ENCODE data around the gene PCSK7. TPM values are rescaled to one million over a fixed set of nuclear protein-coding genes. Genes with fewer than 3 reads are reported as not detected.

Gene PCSK7
- total and polyA plus RNA-seq, 2 donors (not counting 3 experiments of a cell fraction or from before 2014, with no cell fraction given): 40.8 to 72.7 TPM

GRCh38 chr11:117159892-117160291, 72.0 kb downstream of the PCSK7 start:
- H3K4me3 ChIP-seq (replicated peaks in 1 of 3; ENCODE audit: insufficient read depth in 1 of 3, low read depth in 1 of 3, low read length in 3 of 3): no peak overlapping the region
- no peaks in the 10 kb centered on the region for H3K27me3 ChIP-seq (ENCODE audit: control insufficient read depth in 2 of 2, insufficient read depth in 2 of 2, low read length in 2 of 2)
- dilution Hi-C loops (cut with MboI; ENCODE audit: extremely low pct_ligation_motif_present, low sequenced_read_pairs): no loop called here
- FAIRE-seq (no peak), DNase-seq (ENCODE audit: low read depth, low spot score) (no peak)
- no peaks in the 10 kb centered on the region for H3K4me1 ChIP-seq (ENCODE audit: control insufficient read depth, extremely low read depth, insufficient read depth, low read length)
- H4K20me1 ChIP-seq (replicated peaks; ENCODE audit: control insufficient read depth, extremely low read depth, insufficient read depth, low read length): peaks cover 9% of the 10 kb centered on the region
- POLR2A ChIA-PET: no interaction called here
- CTCF ChIA-PET: interaction anchor here (0.9 to 1.7 kb wide), 3 partner anchors 10 to 71 kb away, joined by 3 to 5 read pairs (median 3); no protein-coding TSS in a partner anchor
- intact Hi-C loops (cut with micrococcal nuclease): no loop called here
- H3K9me1 ChIP-seq (replicated peaks; ENCODE audit: control insufficient read depth, extremely low read depth, insufficient read depth, low read length): no peaks in the 10 kb centered on the region
- H3K36me3 ChIP-seq (ENCODE audit: control insufficient read depth in 2 of 2, extremely low read depth in 1 of 2, insufficient read depth in 2 of 2, low read length in 2 of 2): peaks cover 17 to 18% of the 10 kb centered on the region in 2 experiments
- H3K9ac ChIP-seq (replicated peaks; ENCODE audit: extremely low read depth, insufficient read depth, low read length): no peak overlapping the region
- no peaks in the 10 kb centered on the region for H3K9me3 ChIP-seq (replicated peaks; ENCODE audit: control insufficient read depth, insufficient read depth, low read length)
- TF ChIP-seq CTCF (IDR thresholded peaks at IDR 0.05; ENCODE audit: extremely low read depth in 1 of 2, insufficient read depth in 1 of 2, low read depth in 1 of 2, low read length in 2 of 2) (no peak), FOS (IDR thresholded peaks at IDR 0.05; ENCODE audit: borderline replicate concordance, insufficient read depth, low read length) (no peak), GATA2 (IDR thresholded peaks at IDR 0.05; ENCODE audit: insufficient read depth, insufficient read length, low read depth, low read length) (no peak), POLR2A (IDR thresholded peaks at IDR 0.05; ENCODE audit: low read depth, low read length) (no peak), JUN (IDR thresholded peaks at IDR 0.05; ENCODE audit: borderline replicate concordance, insufficient read depth, insufficient read length, low read depth) (no peak), MYC (IDR thresholded peaks at IDR 0.05; ENCODE audit: low read depth, low read length) (no peak), EZH2 (IDR thresholded peaks at IDR 0.05; ENCODE audit: borderline replicate concordance, low read depth, low read length, severe bottlenecking) (no peak), POLR2AphosphoS5 (IDR thresholded peaks at IDR 0.05; ENCODE audit: insufficient read depth, low read depth, low read length) (no peak)
- TF ChIP-seq, protein P1, sequence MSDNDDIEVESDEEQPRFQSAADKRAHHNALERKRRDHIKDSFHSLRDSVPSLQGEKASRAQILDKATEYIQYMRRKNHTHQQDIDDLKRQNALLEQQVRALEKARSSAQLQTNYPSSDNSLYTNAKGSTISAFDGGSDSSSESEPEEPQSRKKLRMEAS (IDR thresholded peaks at IDR 0.05; ENCODE audit: insufficient read depth, insufficient read length): no peak
- H3K27ac ChIP-seq (ENCODE audit: insufficient read depth, low read depth, low read length): no peak overlapping the region
- no TSS peak for BruUV-seq (replicated peaks)
- no peak overlapping the region for H2AFZ ChIP-seq (ENCODE audit: low read depth, low read length)
- H3K4me2 ChIP-seq (ENCODE audit: insufficient read depth, low read length): no peak overlapping the region
- peaks cover 53% of the 10 kb centered on the region for H3K79me2 ChIP-seq (ENCODE audit: control insufficient read depth, insufficient read depth, low read length)
